T-helper 2 cell (primary cell): ENCODE data around the gene ST13.
"Not testable (repeated sequence)": the region's sequence is repeated elsewhere in the genome, so short reads cannot be mapped to it uniquely, and the experiment has no call there.

ENCODE experiments used
- DNase-seq, 5 experiments: peaks; one replicate each; pipeline versions ENCODE4 v3.0.0 to v3.0.0-alpha.2; 2012 to 2022
- total RNA-seq, 2 donors: gene quantifications; one replicate each; lab custom pipeline; 2026; lab: John Stamatoyannopoulos, UW

ST13 gene
- 110 to 181 reads per million in 2 donors for total RNA-seq

DNA sequence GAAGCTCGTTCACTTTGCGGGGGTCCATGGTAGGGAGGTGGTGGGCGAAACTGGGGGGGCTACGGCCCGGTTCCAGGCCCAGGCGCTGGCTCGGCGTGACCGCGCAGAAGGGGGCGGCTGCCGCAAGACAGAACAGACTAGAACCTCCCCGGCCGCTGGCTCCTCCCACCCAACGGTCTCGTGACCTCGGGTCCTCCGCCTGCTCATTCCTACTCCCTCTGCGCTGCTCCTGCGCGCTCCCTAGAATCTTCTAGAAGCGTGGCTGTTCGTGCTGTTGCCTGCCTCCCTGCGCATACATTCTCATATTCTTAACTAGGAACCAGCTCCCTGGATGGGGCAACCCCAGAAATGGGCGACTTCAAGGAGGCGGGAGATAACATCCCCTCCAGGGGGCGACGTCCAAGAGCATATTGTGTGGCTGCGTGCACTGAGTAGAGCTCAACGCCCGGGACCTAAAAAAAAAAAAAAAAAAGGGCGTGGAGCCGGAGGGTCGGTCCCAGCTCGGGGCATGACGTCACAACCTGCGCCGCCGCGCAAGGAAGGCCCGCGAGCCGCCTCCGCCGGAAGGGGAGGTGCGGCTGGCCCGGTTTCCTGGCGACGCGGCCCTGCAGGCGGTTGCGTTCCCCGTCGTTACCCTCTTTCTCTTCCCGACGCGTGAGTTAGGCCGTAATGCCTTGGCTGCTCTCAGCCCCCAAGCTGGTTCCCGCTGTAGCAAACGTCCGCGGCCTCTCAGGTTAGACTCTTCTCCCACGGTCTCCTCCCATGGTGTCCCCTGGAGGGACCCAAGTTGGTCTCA lies at the start of gene ST13, which contains the start of gene XPNPEP3:
ST13 (minus strand) TSS at position 127 of the 796 bp plus-strand sequence; CDS start at position 28, 99 bp downstream.
XPNPEP3 (plus strand) TSS at position 636 of the 796 bp plus-strand sequence; CDS start at position 670, 34 bp downstream.
- DNase-seq = peak; percentile 93 to 98 (median 95)

DNA sequence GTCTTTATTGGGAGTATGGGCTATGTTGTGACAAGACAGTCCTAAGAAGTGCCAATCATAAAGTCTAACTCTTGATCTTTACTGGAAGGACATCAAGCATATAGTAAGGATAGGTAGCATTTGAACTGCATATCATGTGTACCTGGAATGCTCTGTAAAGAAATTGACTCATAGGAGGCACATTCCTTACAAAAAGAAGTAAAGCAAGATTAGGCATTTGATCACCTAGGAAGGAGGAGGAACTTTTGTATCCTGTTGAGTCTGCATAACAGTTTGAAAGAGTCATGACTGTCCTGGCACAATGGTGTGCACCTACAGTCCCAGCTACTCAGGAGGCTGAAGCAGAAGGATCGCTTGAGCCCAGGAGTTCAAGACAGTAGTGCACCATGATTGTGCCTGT lies 47.7 kb upstream of the ST13 start:
- no peak for DNase-seq

DNA sequence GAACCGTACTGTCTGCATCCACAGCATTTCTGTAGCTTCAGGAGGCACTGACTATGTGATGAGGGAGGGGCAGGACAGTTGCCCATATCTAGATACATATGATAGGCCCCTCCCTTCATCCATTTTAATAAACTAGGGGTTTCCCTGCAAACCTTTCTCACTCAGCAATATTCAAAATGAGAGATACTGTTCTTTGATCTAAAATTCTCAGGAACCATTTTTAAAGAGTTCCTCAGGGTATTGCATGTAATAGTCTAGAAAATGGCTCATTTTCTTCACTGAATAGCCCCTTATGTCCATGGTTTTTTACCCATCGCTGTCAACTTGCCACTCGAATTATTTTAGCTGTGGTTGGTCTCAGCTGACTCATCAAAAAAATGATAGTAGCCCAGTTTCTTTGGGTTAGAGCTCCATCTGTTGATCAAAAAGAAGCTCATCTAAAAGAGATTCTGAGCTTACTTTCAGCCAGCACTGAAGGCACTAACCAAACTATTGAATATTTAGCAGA lies 42.5 kb upstream of the ST13 start:
- peak in 2 of 5 experiments; percentile 21 to 79 for DNase-seq

DNA sequence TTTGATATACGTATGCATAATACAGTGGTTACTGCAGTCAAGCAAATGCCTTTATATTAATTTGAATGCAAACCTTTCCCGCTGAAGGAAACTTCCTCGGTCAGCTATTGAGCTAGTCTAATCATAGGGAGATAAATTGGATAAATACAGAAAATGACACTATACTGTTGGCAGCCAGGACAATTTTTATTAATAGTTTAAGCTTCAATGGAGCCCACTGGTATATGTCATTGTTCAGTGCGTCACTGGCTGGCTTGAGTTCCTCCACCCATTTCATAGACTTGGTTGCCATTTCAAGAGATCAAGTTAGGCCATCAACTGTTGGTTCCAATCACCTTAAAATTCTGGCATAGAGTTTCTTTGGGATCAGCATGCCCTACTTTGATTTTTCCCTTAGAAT lies 38.0 kb upstream of the ST13 start:
- DNase-seq = no peak

DNA sequence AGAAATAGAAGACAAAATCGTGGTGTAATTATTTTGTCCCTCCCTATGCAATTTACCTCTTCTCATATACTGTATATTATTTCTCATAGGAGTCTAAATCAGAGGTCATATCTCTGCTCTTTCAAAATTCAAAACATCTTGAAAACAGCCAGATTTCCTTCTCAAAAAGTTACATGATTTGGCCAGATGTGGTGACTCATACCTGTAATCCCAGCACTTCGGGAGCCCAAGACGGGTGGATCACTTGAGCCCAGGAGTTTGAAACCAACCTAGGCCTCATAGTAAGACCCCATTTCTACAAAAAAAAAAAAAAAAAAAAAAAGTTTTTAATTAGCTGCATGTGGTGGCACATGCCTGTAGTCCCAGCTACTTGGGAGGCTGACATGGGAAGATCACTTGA lies 34.4 kb upstream of the ST13 start:
- no peak for DNase-seq

DNA sequence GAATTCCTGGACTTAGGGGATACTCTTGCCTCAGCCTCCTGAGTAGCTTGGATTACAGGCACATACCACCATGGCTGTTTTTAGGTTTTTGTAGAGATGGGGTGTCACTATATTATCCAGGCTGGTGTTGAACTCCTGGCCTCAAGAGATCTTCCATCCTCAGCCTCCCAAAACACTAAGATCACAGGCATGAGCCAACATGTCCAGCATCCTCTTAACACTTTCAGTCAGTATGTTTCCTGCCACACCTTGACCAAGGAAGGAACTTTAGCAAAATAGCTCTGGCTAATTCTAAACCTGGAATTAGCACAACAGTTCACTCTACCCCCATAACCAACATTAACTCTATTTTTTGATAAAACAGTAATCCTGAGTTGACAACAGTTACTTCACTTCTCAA lies 32.7 kb upstream of the ST13 start:
- no peak for DNase-seq

DNA sequence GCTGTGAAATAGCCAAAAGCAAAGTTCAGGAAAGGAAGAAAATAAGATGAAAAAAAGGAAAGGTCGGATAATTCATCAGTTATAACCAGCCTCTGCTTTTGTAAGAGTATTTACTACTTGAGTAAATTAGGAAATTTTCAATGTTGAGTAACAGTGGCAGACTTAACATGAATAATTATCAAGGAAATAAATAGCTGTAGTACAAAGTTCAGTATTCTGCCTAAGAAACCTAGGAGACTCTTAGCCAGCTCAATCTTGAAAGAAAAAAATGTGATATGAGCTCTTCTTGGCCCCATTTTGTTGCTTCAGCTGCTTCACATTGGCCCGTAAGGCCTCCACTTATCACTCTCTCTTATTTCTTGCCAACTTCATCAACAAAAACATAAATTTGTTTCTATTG lies 22.5 kb upstream of the ST13 start:
- no peak for DNase-seq

DNA sequence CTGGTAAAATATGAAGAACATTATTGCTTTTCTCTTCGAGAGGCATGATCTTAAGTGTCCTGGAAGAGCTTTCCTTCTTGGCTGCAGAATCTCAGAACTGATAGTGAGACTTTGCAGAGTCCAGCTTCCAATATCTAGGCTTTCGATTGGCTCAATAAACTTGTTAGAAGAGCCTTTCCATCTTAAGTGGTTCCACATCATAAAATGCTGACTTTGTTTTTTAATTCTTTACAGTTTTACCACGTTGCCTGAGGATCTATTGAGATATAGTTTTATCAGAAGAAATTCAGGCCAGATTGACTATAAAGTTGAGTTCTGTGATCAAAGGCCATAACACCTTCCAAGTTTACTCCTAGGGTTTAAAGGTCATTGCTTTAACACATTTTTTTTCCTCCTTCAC lies 21.0 kb upstream of the ST13 start:
- DNase-seq = no peak

DNA sequence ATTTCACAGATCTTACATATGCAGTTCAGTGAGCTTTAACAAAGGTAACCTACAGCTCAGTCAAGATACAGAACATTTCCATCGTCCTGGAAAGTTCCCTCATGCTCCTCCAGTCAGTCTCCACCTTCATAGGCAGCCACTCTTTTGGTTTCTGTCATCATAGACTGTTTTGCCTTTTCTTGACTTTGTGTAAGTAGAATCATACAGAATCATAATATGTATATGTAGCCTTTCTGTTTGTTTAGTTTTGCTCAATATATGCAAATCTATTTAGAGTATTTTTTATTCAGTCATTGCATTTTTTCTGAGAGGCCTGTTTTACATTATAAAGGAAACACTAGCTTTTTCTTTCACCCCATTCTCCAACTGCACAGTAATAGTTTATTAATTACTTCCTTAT lies 20.5 kb upstream of the ST13 start:
- DNase-seq = no peak

DNA sequence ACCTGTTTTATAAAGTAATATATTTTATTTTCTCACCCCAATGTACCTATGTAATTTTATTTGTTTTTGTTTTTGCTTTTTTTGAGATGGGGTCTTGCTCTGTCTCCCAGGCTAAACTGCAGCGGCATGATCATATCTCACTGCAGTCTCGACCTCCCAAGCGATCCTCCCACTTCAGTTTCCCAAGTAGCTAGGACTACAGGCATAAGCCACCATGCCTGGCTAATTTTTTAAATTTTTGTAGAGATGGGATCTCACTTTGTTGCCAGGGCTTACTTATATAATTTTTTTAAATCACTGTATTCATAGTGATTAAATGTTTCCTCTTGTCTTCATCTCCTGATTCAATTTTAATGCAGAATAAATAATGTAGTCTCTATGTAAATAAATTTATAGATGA lies 18.7 kb upstream of the ST13 start:
- DNase-seq = no peak

DNA sequence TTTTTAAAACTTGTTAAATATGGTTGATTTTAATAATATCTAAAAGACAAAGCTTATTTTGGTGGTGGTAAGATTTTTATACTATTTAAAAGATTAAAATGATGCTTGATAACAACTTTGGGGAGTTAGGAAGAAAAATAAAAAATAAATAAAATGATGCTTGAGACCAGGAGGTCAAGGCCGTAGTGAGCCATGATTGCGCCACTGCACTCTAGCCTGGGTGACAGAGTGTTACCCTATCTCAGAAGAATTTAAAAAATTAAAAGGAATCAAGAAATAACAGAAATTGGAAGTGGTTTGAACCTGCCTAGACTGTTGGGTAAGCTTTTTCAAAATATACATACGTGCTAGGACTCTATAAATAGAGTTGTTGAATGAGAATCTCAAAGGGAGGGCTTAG lies 17.6 kb upstream of the ST13 start:
- DNase-seq = no peak

DNA sequence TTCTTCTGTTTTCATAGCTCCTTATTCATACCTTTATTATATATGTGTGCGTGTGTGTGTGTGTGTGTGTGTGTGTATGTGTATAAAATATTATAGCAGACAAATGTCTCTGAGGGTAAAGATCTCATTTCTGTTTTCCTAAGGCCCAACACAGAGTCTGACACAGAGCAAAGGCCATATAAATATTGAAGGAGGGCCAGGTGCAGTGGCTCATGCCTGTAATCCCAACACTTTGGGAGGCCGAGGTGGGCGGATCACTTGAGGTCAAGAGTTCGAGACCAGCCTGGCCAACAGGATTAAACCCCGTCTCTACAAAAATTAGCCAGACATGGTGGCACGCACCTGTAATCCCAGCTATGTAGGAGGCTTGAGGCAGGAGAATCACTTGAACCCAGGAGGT lies 11.9 kb upstream of the ST13 start:
- DNase-seq = not testable (repeated sequence)

DNA sequence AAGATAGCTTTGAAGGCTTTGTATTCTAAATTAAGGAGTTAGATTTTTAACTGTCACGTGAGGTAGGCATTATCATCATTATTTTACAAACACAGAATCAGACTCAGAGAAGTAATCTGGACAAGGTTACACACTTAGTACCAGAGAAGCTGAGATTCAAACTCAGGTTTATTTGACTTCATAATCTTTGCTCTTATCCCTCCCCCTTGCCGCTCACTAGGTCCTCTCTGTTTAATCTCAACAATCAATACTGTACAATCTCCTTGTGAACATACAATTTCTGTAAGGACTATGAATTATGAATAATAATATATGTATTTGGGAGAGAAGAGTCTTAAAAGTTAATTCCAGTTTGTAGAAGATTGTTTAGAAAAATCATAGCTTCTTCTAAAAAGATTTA lies 10.7 kb upstream of the ST13 start:
- no peak for DNase-seq

DNA sequence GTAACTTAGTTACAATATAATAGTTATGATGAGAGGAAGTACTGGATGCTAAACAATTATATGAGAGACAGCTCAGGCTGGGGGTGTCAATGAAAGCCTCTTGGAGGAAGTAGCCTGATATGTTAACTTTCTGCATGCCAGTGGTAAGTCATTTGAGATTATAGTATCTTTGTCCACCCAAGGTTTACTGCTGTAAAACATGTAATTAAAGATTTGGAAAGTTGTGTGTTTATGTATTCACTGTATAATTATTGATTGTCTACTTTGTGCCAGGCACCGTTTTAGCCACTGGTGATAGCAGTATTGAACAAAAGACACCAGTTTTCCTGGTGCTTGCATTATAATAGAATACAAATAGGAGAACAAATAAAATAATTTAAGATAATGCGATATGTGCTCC lies 6.1 kb upstream of the ST13 start:
- no peak for DNase-seq

DNA sequence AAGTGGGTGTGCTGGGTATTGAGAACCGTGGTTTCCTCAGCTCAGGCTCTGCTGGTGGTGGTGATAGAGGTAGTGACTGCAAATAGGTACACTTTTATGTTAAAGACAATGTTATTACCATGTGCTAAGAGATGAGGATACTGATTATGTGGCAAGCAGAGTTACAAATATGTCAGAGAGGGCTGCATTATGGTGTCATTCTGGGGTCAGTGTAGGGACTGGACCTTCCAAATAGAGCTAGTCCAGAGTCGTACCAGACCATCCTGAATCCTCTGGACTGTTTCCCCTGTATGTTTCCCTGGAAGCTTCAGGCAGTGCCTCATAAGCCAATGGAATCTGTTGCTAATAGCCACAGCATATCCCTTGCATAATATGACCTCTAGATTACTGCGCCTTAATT lies 5.6 kb upstream of the ST13 start, which contains the start of gene DNAJB7:
DNAJB7 (minus strand) TSS at position 101 of the 400 bp plus-strand sequence. CDS start 119 bp downstream, outside the sequence.
- no peak for DNase-seq

DNA sequence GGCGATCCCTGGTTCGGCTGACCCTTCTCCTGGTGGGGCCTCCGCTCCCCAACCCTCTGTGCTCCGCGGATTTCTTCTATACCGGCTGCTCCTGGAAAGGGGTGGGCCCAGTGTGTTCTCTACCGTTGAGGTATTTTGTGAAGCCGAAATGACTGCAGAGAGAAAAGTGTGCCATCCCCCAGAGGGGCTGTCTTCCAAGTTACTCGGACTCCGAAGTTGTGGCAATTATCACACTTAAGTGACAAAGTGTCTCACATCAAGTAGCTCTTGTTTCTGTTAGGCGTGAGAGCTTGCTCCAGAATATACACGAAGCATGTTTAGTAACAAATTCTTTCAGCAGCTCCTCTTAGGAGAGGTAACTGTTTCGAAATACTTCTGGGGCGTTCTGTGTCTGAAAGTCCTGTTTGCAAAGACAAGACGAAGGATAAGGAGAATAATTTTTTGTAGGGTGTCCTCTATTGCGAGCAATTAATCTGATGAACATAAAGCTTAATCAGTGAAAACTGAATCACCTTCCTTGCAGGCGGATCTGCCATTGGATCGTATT lies 943 bp upstream of the ST13 start:
- no peak for DNase-seq

DNA sequence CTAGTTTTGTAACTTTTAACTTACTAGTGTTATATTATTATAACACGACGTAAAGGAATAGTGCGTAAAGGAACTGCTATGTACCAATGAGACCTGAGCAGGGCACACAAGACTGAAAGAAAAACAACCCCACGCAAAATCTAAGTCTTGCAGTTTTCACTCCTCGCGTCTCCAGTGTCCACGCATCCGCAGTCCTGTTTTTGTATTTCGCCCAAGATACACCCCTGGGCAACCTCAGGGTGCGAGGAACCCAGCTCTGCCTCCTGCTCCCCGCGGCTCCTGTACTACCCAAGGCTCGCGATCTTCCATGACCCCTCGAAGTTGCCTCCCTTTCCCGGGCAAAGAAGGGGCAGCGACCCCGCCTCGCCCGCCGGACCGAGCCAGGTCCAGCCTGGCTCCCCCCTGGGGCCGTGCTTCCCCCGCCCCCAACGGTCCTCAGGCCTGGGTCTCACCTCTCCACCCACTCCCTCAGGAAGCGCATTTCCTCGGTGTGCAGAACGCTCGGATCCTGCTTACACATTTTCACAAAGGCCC lies 393 bp downstream of the ST13 start:
- DNase-seq = peak in 3 of 5 experiments; percentile 2 to 58 (median 17)

DNA sequence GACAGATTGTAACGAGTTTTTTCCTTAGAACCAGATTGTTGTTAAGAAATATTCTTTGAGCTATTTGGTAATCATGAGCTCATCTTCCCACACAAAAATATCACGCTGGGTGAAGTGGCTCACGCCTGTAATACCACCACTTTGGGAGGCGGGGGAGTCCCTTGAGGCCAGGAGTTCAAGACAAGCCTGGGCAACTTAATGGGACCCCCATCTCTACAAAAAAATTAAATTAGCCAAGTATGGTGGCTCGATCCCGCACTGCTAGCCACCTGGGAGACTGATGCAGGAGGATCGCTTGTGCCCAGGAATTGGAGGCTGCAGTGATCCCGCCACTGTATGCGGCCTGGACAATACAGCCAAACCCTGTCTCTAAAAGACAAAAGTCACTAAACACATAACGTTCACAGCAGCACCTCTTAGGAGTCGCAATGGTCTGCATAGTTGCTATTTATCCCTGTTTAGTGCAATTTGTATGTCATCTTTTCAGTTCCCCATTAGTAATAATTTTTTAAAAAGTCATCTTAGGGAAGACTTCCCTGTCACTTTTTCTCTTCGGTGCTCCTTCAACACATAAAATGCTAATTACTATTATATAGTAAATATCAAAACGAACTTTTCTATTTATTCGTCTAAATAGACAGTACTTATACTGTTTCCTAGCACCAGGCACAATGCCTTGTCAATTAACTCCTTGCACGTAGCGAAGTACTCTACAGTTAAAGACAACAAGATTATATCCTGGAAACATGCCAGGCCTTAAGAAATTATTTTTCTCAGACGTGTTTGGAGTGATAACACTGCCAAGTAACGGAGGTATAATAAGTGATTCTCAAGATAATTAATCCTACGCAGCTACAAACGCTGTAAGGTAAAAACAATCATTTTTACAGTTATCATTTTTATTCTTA lies 1.1 kb downstream of the ST13 start:
- DNase-seq = peak in 1 of 5 experiments; percentile 14

DNA sequence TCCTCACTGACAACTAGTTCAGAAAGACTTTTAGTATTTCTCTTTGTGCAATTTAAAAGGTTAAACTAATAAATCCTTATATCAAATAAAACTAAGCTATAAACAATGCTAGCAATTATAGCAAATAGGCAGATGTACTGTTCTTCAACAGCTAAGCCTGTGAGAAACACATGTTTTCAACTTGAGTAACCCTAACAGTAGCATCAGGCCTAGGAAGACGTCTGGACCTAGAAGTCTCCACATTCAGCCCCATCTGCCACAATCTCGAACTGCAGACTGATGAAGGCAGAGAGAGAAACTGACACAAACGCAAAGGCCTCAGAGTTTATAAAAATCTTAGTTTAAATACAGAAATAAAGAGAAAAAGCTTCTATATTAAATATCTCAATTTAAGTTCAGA lies 2.5 kb downstream of the ST13 start:
- DNase-seq = peak in 1 of 5 experiments; percentile 18

DNA sequence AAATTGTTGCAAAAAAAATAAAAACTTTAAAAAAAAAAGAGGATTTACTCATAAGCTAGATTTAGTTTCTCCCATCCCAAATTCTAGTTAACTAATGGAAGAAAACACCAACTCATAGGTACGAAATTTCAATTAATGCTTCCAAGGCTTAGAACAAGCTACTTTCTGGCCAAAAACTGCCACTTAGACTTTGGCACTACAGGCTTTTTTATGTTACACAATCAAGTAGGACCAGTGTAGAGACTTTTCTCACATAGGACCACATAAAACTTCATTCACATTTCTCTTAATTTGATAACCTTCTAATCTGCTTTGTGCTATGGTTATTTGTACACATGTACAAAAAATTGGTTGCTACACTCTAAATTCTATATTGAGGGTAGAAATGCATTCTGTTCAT lies 3.1 kb downstream of the ST13 start:
- no peak for DNase-seq

DNA sequence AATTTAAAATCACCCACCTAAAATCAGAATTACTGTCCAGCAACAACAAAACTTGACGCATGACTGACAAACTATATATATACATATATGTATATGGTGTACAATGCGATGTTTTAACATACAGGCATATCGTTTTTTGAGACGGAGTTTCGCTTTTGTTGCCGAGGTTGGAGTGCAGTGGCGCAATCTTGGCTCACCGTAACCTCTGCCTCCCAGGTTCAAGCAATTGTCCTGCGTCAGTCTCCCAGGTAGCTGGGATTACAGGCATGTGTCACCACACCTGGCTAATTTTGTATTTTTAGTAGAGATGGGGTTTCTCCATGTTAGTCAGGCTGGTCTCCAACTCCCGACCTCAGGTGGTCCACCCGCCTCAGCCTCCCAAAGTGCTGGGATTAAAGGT lies 10.6 kb downstream of the ST13 start:
- DNase-seq = not testable (repeated sequence)

DNA sequence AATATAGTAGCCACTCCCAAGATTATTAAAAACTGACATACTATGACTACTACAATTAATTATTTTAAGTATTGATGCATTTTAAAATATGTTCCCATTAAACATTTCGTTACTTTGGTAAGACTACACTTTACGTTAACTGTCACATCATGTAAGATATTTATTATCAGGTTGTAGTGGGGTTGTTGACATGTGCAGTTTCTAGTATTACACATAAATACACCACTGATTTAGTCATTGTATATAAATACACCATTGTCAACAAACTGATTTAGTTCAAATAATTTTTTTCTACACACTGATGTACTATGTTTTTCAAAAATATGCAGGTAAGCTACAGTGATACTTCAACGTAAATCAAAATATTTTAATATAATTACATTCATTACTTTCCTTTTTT lies 11.5 kb downstream of the ST13 start:
- DNase-seq = no peak

DNA sequence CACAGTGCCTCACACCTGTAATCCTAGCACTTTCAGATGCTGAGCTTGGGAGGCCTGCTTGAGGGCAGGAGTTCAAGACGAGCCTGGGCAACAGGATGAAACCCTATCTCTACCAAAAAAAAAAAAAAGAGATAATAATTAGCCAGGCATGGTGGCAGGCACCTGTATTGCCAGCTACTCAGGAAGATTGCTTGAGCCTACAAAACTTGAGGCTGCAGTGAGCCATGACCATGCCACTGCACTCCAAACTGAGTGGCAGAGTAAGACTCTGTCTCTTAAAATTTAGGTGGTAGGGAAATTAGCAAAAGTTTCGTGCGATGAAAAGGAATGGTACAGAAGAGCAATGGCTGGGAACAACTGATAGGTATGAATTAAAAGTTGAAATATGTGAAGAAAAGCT lies 18.0 kb downstream of the ST13 start:
- DNase-seq = no peak
